Measurements from ENCODE around the gene ATXN3L.

ATXN3L gene

GRCh38 chrX:13319953-13320352 lies at the start of gene ATXN3L:
ATXN3L (minus strand) TSS chrX:13320053; CDS start chrX:13319934, 119 bp downstream.
- no peak for DNase-seq

GRCh38 chrX:13369256-13370030 lies 49.6 kb upstream of the ATXN3L start:
- DNase-seq = peak in 1 of 2 experiments; percentile 57

- DNase-seq = no peak
Observed at GRCh38 chrX:13367950-13368349, 48.1 kb upstream of the ATXN3L start.

GRCh38 chrX:13366698-13367097 lies 46.8 kb upstream of the ATXN3L start:
- DNase-seq = no peak

- DNase-seq = no peak
Observed at GRCh38 chrX:13365161-13365560, 45.3 kb upstream of the ATXN3L start.

- no peak for DNase-seq
Observed at GRCh38 chrX:13364230-13364857, 44.5 kb upstream of the ATXN3L start.

GRCh38 chrX:13360146-13360545 lies 40.3 kb upstream of the ATXN3L start:
- peak; percentile 34 to 78 for DNase-seq

- peak; percentile 76 to 84 for DNase-seq
Observed at GRCh38 chrX:13357925-13358324, 38.1 kb upstream of the ATXN3L start.

GRCh38 chrX:13346646-13347045 lies 26.8 kb upstream of the ATXN3L start:
- no peak for DNase-seq

GRCh38 chrX:13345438-13345837 lies 25.6 kb upstream of the ATXN3L start:
- no peak for DNase-seq

- no peak for DNase-seq
Observed at GRCh38 chrX:13345037-13345436, 25.2 kb upstream of the ATXN3L start.

- no peak for DNase-seq
Observed at GRCh38 chrX:13341491-13342101, 21.7 kb upstream of the ATXN3L start.

GRCh38 chrX:13340182-13340791 lies 20.4 kb upstream of the ATXN3L start:
- no peak for DNase-seq

GRCh38 chrX:13339607-13340006 lies 19.8 kb upstream of the ATXN3L start:
- no peak for DNase-seq

GRCh38 chrX:13338996-13339515 lies 19.2 kb upstream of the ATXN3L start:
- no peak for DNase-seq

GRCh38 chrX:13334491-13334890 lies 14.6 kb upstream of the ATXN3L start:
- DNase-seq = no peak

GRCh38 chrX:13330446-13330845 lies 10.6 kb upstream of the ATXN3L start:
- DNase-seq = no peak

- DNase-seq = no peak
Observed at GRCh38 chrX:13327666-13328065, 7.8 kb upstream of the ATXN3L start.

- DNase-seq = no peak
Observed at GRCh38 chrX:13323241-13323640, 3.4 kb upstream of the ATXN3L start.

- DNase-seq = no peak
Observed at GRCh38 chrX:13317366-13317765, 2.5 kb downstream of the ATXN3L start.

- no peak for DNase-seq
Observed at GRCh38 chrX:13311560-13311959, 8.3 kb downstream of the ATXN3L start.

- no peak for DNase-seq
Observed at GRCh38 chrX:13309631-13310030, 10.2 kb downstream of the ATXN3L start.

- DNase-seq = no peak
Observed at GRCh38 chrX:13307041-13307440, 12.8 kb downstream of the ATXN3L start.

Data from NCI-H524 (cell line).